HepG2 (cell line): ENCODE measurements around the gene PCDHGA9. TPM values are rescaled to one million over a fixed set of nuclear protein-coding genes. Genes with fewer than 3 reads are reported as not detected.

Experiments used
- ATAC-seq: fragments of 200-7000 bp; cut with Tn5 transposase; 3 replicates; pipeline ENCODE4 v1.9.1; 2020; ENCODE audit warnings: mild to moderate bottlenecking, moderate library complexity
- BruUV-seq: library from RNA; stranded (reverse); fragments of 400-500 nt; replicated peaks from 2 replicates; lab custom pipeline; 2021; lab: Mats Ljungman, UMichigan
- CTCF ChIA-PET: fragments of 300-600 bp; formaldehyde crosslinking; extraction: SDS; loops from one replicate; lab custom pipeline; 2021; ENCODE audit warnings: low total read pairs, inconsistent platforms, low intra/inter-chr PET ratio; lab: Yijun Ruan, JAX
- POLR2A ChIA-PET: fragments of 350-600 bp; sonication (Branson Sonifier 250); formaldehyde crosslinking; loops from one replicate; lab custom pipeline; 2020; ENCODE audit warnings: antibody characterized with exemption, inconsistent platforms; lab: Yijun Ruan, JAX
- DNase-seq: peaks from one replicate; pipeline ENCODE4 v3.0.0-alpha.2; 2015; ENCODE audit warnings: low spot score
- FAIRE-seq: peaks from 3 replicates; lab custom pipeline; 2011; peaks lifted over from hg19 to GRCh38; lab: Jason Lieb, UNC
- H2AFZ ChIP-seq: one replicate; pipeline ENCODE4 v1.6.1; 2011; ENCODE audit warnings: low read length, inconsistent platforms
- H3K27ac ChIP-seq: fragments of 300-600 bp; 3 replicates; pipeline ENCODE4 v1.8.0; 2011; ENCODE audit warnings: mixed run types, mild to moderate bottlenecking, mixed read lengths, low read length, inconsistent platforms; ENCODE audit not compliant: insufficient read depth; ENCODE audit errors: extremely low read length
- H3K27me3 ChIP-seq, 2 experiments: fragments of 200-600 bp in 1 of 2; 2 replicates in 1 of 2; 3 replicates in 1 of 2; pipeline versions ENCODE4 v1.6.0 to v1.8.0; 2011; ENCODE audit warnings: low read length in 2 of 2, mild to moderate bottlenecking in 2 of 2, moderate library complexity in 2 of 2, inconsistent platforms in 1 of 2; ENCODE audit not compliant: insufficient read depth in 2 of 2, control insufficient read depth in 1 of 2
- H3K36me3 ChIP-seq, 2 experiments: fragments of 200-600 bp in 1 of 2; replicated peaks in 1 of 2; 2 replicates in 1 of 2; 3 replicates in 1 of 2; pipeline versions ENCODE4 v1.5.1 to v1.8.0; 2011; ENCODE audit warnings: low read length in 2 of 2, inconsistent platforms in 1 of 2; ENCODE audit not compliant: insufficient read depth in 2 of 2, control insufficient read depth in 1 of 2
- H3K4me1 ChIP-seq: 2 replicates; pipeline ENCODE4 v1.5.1; 2012; ENCODE audit warnings: low read length, inconsistent platforms; ENCODE audit not compliant: insufficient read depth
- H3K4me2 ChIP-seq: 2 replicates; pipeline ENCODE4 v1.6.0; 2011; ENCODE audit warnings: low read depth, low read length, inconsistent platforms
- H3K4me3 ChIP-seq, 3 experiments: fragments of 200-600 bp in 1 of 3; sonication (generic), shearing (Covaris generic) in 1 of 3; replicated peaks in 1 of 3; 2 replicates each; pipeline ENCODE4 v1.5.1; 2011 to 2016; ENCODE audit warnings: low read length in 3 of 3, inconsistent platforms in 2 of 3, low read depth in 2 of 3, mild to moderate bottlenecking in 2 of 3, control low read depth in 1 of 3, mixed read lengths in 1 of 3; ENCODE audit not compliant: insufficient read depth in 1 of 3
- H3K79me2 ChIP-seq: one replicate; pipeline ENCODE4 v1.6.1; 2011; ENCODE audit warnings: low read length, inconsistent platforms; ENCODE audit not compliant: insufficient read depth
- H3K9ac ChIP-seq: 2 replicates; pipeline ENCODE4 v1.6.0; 2011; ENCODE audit warnings: mild to moderate bottlenecking, low read depth, low read length, inconsistent platforms; ENCODE audit not compliant: insufficient read depth
- H3K9me3 ChIP-seq: 2 replicates; pipeline ENCODE4 v1.5.1; 2012; ENCODE audit warnings: mild to moderate bottlenecking, low read length
- H4K20me1 ChIP-seq: 2 replicates; pipeline ENCODE4 v1.6.0; 2011; ENCODE audit warnings: inconsistent platforms, mild to moderate bottlenecking, low read length, moderate library complexity; ENCODE audit not compliant: insufficient read depth
- CTCF ChIP-seq: sonication (generic); formaldehyde crosslinking; IDR thresholded peaks from 2 replicates; pipeline ENCODE4 v1.5.0; 2020; ENCODE audit warnings: mild to moderate bottlenecking, missing genetic modification reagents, moderate library complexity
- DNMT3B ChIP-seq: conservative IDR thresholded peaks from 2 replicates; pipeline ENCODE4 v1.6.1; 2016; ENCODE audit warnings: missing biosample characterization, control low read depth
- GZF1 ChIP-seq: sonication (generic); formaldehyde crosslinking; IDR thresholded peaks from 2 replicates; pipeline ENCODE4 v1.5.1; 2020; ENCODE audit warnings: mild to moderate bottlenecking, missing genetic modification reagents
- MAX ChIP-seq: IDR thresholded peaks from 2 replicates; pipeline ENCODE4 v1.6.1; 2012; ENCODE audit warnings: inconsistent platforms
- POLR2AphosphoS2 ChIP-seq: IDR thresholded peaks from 2 replicates; pipeline ENCODE4 v1.6.1; 2011; ENCODE audit warnings: low read depth, low read length, improper control_type of control experiment
- RARA ChIP-seq: IDR thresholded peaks from 2 replicates; pipeline ENCODE4 v1.6.1; 2016; ENCODE audit warnings: missing genetic modification reagents, missing compliant biosample characterization
- TARDBP ChIP-seq: sonication (generic); formaldehyde crosslinking; IDR thresholded peaks from 2 replicates; pipeline ENCODE4 v1.8.0; 2022; ENCODE audit warnings: mild to moderate bottlenecking, missing genetic modification reagents
- ZBTB49 ChIP-seq: sonication (generic); formaldehyde crosslinking; IDR thresholded peaks from 2 replicates; pipeline ENCODE4 v1.4.0; 2020; ENCODE audit warnings: missing genetic modification reagents, borderline replicate concordance
- ZNF292 ChIP-seq: sonication (generic); formaldehyde crosslinking; IDR thresholded peaks from 2 replicates; pipeline ENCODE4 v1.8.1; 2022; ENCODE audit warnings: mild to moderate bottlenecking, low read depth, missing genetic modification reagents, borderline replicate concordance
- WGBS: methylation state at CpG from one replicate; pipeline ENCODE4 v1.1.6; 2017; ENCODE audit warnings: low lambda C conversion rate; 5-methylcytosine and 5-hydroxymethylcytosine counted together
- in situ Hi-C: cut with HindIII; loops from 2 replicates; pipeline ENCODE4 v1.10.0; 2017; ENCODE audit warnings: low pct_unique_long_range_greater_than_20kb; ENCODE audit not compliant: extremely low pct_ligation_motif_present
- intact Hi-C: fragments of 100-400 bp; cut with micrococcal nuclease; formaldehyde crosslinking; loops from one replicate; pipeline ENCODE4 v1.10.0; 2022; ENCODE audit not compliant: unreplicated experiment
- polyA plus RNA-seq, 8 experiments: library from polyadenylated mRNA; depleted of rRNA in 3 of 8; stranded (reverse) in 7 of 8; unstranded in 1 of 8; fragments of >200 nt; fragmentation: Illumina TruSeq in 4 of 8; extraction: Trizol in 4 of 8; gene quantifications; 2 replicates each; pipeline versions ENCODE4 v1.2.1 to v1.2.3, GENCODE V29; 2011 to 2016; ENCODE audit warnings: low read depth in 4 of 8, missing spikeins in 1 of 8, mixed read lengths in 1 of 8; ENCODE audit not compliant: insufficient read depth in 1 of 8
- total RNA-seq, 5 experiments: library from RNA; depleted of rRNA; stranded (reverse); fragments of >200 nt; fragmentation: Illumina TruSeq; extraction: Trizol; gene quantifications; 2 replicates each; pipeline ENCODE4 v1.2.3, GENCODE V29; 2016; ENCODE audit warnings: low read depth in 1 of 5

Gene PCDHGA9
- total and polyA plus RNA-seq, 2 of the 13 experiments (the other 11 are each of a cell fraction or from before 2014, with no cell fraction given), result 0.09 to 0.38 TPM

GRCh38 chr5:141354900-141355469, 47.6 kb upstream of the PCDHGA9 start, which contains the start of gene PCDHGA4:
Gene PCDHGA4, plus strand, starts transcription at chr5:141355021. Its CDS starts 87 bp downstream, at chr5:141355108.
- ChIA-PET CTCF (no interaction called here), POLR2A (no interaction called here)
- Histone ChIP-seq H3K4me1 (no peaks in the 10 kb centered on the region; the same call in 1 of the 2 replicates), H3K9me3 (peaks cover 18% of the 10 kb centered on the region), H3K9ac (no peak within 1 kb of the TSS), H3K4me3 (no peak within 1 kb of the TSS), H3K36me3 (no peaks in the 10 kb centered on the region), H3K27me3 (no peaks in the 10 kb centered on the region; a peak in 1 of 5 replicates), H4K20me1 (no peaks in the 10 kb centered on the region), H3K4me2 (no peak within 1 kb of the TSS), H3K27ac (no peak within 1 kb of the TSS), H2AFZ (no peak within 1 kb of the TSS), H3K79me2 (no peaks in the 10 kb centered on the region)
- no TSS peak for BruUV-seq
- no peak for FAIRE-seq
- TF ChIP-seq CTCF (CRISPR knock-in tag) (peak; percentile 21), TARDBP (CRISPR knock-in tag) (no peak), ZNF292 (no peak)
- in situ Hi-C loops (loop anchor here (10.0 kb wide), 1 partner anchor 170 kb away; no protein-coding TSS in a partner anchor), intact Hi-C loops (loop anchor here (10.0 kb wide), 1 partner anchor 170 kb away; no protein-coding TSS in a partner anchor)
- DNase-seq, result no peak
- WGBS, result 60% methylated on average over 17 of the region's 29 CpGs
- no peak for ATAC-seq

GRCh38 chr5:141355641-141356040, 46.9 kb upstream of the PCDHGA9 start:
- H3K27me3 ChIP-seq, result no peaks in the 10 kb centered on the region
- H3K4me3 ChIP-seq, result no peak overlapping the region
- H3K79me2 ChIP-seq, result no peaks in the 10 kb centered on the region
- no peak for FAIRE-seq
- no peaks in the 10 kb centered on the region for H3K36me3 ChIP-seq
- no peaks in the 10 kb centered on the region for H4K20me1 ChIP-seq
- no peak overlapping the region for H3K27ac ChIP-seq
- no TSS peak for BruUV-seq
- DNase-seq, result no peak
- WGBS, result 85% methylated on average over 24 of the region's 24 CpGs
- TF ChIP-seq DNMT3B (CRISPR knock-in tag) (no peak), MAX (no peak), RARA (CRISPR knock-in tag) (no peak), ZBTB49 (CRISPR knock-in tag) (no peak), POLR2AphosphoS2 (no peak), GZF1 (no peak)
- in situ Hi-C loops, result loop anchor here (10.0 kb wide), 1 partner anchor 169 kb away; no protein-coding TSS in a partner anchor
- H3K4me2 ChIP-seq, result no peak overlapping the region
- POLR2A ChIA-PET, result no interaction called here
- no peaks in the 10 kb centered on the region; the same call in 1 of the 2 replicates for H3K4me1 ChIP-seq
- H3K9ac ChIP-seq, result no peak overlapping the region
- H3K9me3 ChIP-seq, result peaks cover 24% of the 10 kb centered on the region
- intact Hi-C loops, result loop anchor here (10.0 kb wide), 1 partner anchor 169 kb away; no protein-coding TSS in a partner anchor
- no peak for ATAC-seq
- CTCF ChIA-PET, result no interaction called here
- no peak overlapping the region for H2AFZ ChIP-seq
